GM23248 (cell line): ENCODE measurements around the gene LOXHD1. TPM values are rescaled to one million over a fixed set of nuclear protein-coding genes. Genes with fewer than 3 reads are reported as not detected.
A peak's percentile ranks its signal among the peaks of the same experiment; 100 is the strongest.

ENCODE experiments used
- DNase-seq: peaks from one replicate; pipeline ENCODE4 v3.0.0-alpha.2; 2015
- H2AFZ ChIP-seq: fragments of 200-600 bp; sonication (generic); 2 replicates; pipeline ENCODE4 v1.6.1; 2016; ENCODE audit warnings: antibody characterized with exemption
- H3F3A ChIP-seq: fragments of 200-600 bp; sonication (generic); 2 replicates; pipeline ENCODE4 v1.6.1; 2016; ENCODE audit warnings: mild to moderate bottlenecking, antibody characterized with exemption, mixed run types; ENCODE audit not compliant: insufficient read depth
- H3K27ac ChIP-seq: fragments of 200-600 bp; sonication (generic); 2 replicates; pipeline ENCODE4 v1.5.1; 2016; ENCODE audit warnings: mild to moderate bottlenecking
- H3K27me3 ChIP-seq: fragments of 200-600 bp; sonication (generic); replicated peaks from 2 replicates; pipeline ENCODE4 v1.6.1; 2016; ENCODE audit warnings: mild to moderate bottlenecking; ENCODE audit not compliant: insufficient read depth
- H3K36me3 ChIP-seq: fragments of 200-600 bp; sonication (generic); 2 replicates; pipeline ENCODE4 v1.6.1; 2016; ENCODE audit warnings: low read depth, mild to moderate bottlenecking
- H3K4me1 ChIP-seq: fragments of 200-600 bp; sonication (generic); 2 replicates; pipeline ENCODE4 v1.6.1; 2016; ENCODE audit warnings: mild to moderate bottlenecking; ENCODE audit not compliant: insufficient read depth
- H3K4me2 ChIP-seq: fragments of 200-600 bp; sonication (generic); one replicate; pipeline ENCODE4 v1.6.1; 2016; ENCODE audit warnings: mild to moderate bottlenecking; ENCODE audit not compliant: unreplicated experiment
- H3K4me3 ChIP-seq: fragments of 200-600 bp; sonication (generic); 2 replicates; pipeline ENCODE4 v1.5.1; 2016; ENCODE audit warnings: mild to moderate bottlenecking
- H3K79me2 ChIP-seq: fragments of 200-600 bp; sonication (generic); 2 replicates; pipeline ENCODE4 v1.6.1; 2016; ENCODE audit warnings: mild to moderate bottlenecking; ENCODE audit not compliant: insufficient read depth
- H3K9ac ChIP-seq: fragments of 200-600 bp; sonication (generic); 2 replicates; pipeline ENCODE4 v1.6.1; 2016; ENCODE audit warnings: mild to moderate bottlenecking
- H3K9me2 ChIP-seq: fragments of 200-600 bp; sonication (generic); 2 replicates; pipeline ENCODE4 v1.6.1; 2016; ENCODE audit warnings: mixed run types, mild to moderate bottlenecking, moderate library complexity; ENCODE audit not compliant: insufficient read depth
- H3K9me3 ChIP-seq: fragments of 200-600 bp; sonication (generic); one replicate; pipeline ENCODE4 v1.6.1; 2017; ENCODE audit warnings: low read depth
- H4K20me1 ChIP-seq: fragments of 200-600 bp; sonication (generic); 2 replicates; pipeline ENCODE4 v1.6.0; 2016; ENCODE audit not compliant: insufficient read depth
- EZH2 ChIP-seq: fragments of 200-600 bp; sonication (generic); IDR thresholded peaks from 2 replicates; pipeline ENCODE4 v1.6.1; 2018; ENCODE audit warnings: antibody characterized with exemption, mild to moderate bottlenecking; ENCODE audit not compliant: insufficient read depth, poor library complexity, severe bottlenecking
- EZH2phosphoT487 ChIP-seq: fragments of 200-600 bp; sonication (generic); IDR thresholded peaks from 2 replicates; pipeline ENCODE4 v1.6.1; 2018; ENCODE audit warnings: antibody characterized with exemption, moderate library complexity, mild to moderate bottlenecking, low read depth; ENCODE audit not compliant: insufficient read depth
- WGBS, 2 experiments: methylation state at CpG; one replicate each; pipeline ENCODE4 v1.1.6; 2015 to 2017; ENCODE audit warnings: low lambda C conversion rate in 2 of 2, low coverage in 1 of 2; ENCODE audit errors: missing lambda C conversion rate in 2 of 2; 5-methylcytosine and 5-hydroxymethylcytosine counted together
- in situ Hi-C: fragments of 300-500 bp; cut with MboI; formaldehyde crosslinking; loops from 2 replicates; pipeline ENCODE4 v1.15.0; 2020
- polyA plus RNA-seq: library from polyadenylated mRNA; unstranded; fragments of >200 nt; fragmentation: Nextera tagmentation; extraction: Ambion mirVana; gene quantifications from 2 replicates; pipeline ENCODE4 v1.2.1, GENCODE V29; 2016
- total RNA-seq: library from RNA; depleted of rRNA; stranded (reverse); fragments of >200 nt; shearing (Covaris generic); gene quantifications from 2 replicates; pipeline ENCODE4 v1.2.3, GENCODE V29; 2014

Gene LOXHD1
- total and polyA plus RNA-seq, 2 experiments from 2014 or later: not detected

DNA sequence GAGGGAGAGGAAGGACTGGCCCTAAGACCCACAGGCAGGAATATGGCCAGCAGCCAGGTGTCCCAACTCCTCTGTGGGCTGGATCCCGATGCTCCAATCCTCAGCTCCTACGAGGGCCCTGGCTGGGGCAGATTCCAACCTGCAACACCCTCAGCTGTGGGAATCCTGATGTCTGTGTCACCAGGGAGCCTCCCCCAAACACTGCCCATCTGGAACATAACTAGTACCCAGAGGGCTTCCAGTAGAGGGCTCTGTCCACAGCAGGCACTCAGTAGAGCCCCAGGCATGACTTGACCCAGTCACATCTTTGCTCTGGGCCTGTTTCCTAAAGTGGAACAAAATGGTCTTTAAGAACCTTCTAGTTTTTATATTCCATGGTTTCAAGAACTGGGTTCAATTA, 20.6 kb upstream of the LOXHD1 start:
- Histone ChIP-seq H3K9me2 (no peaks in the 10 kb centered on the region), H3F3A (no peaks in the 10 kb centered on the region), H3K4me2 (no peak overlapping the region), H2AFZ (no peak overlapping the region), H3K79me2 (no peaks in the 10 kb centered on the region), H3K4me3 (no peak overlapping the region), H3K9ac (no peak overlapping the region), H3K4me1 (no peaks in the 10 kb centered on the region), H3K27me3 (peaks cover 24% of the 10 kb centered on the region; the same call in 1 of the 2 replicates), H3K9me3 (no peaks in the 10 kb centered on the region), H3K27ac (no peak overlapping the region), H4K20me1 (no peaks in the 10 kb centered on the region), H3K36me3 (no peaks in the 10 kb centered on the region)
- in situ Hi-C loops: no loop called here
- DNase-seq: peak; percentile 55
- WGBS, 2 experiments: 29 to 32% methylated on average over 2 of the region's 2 CpGs
- TF ChIP-seq EZH2phosphoT487 (no peak), EZH2 (no peak)

DNA sequence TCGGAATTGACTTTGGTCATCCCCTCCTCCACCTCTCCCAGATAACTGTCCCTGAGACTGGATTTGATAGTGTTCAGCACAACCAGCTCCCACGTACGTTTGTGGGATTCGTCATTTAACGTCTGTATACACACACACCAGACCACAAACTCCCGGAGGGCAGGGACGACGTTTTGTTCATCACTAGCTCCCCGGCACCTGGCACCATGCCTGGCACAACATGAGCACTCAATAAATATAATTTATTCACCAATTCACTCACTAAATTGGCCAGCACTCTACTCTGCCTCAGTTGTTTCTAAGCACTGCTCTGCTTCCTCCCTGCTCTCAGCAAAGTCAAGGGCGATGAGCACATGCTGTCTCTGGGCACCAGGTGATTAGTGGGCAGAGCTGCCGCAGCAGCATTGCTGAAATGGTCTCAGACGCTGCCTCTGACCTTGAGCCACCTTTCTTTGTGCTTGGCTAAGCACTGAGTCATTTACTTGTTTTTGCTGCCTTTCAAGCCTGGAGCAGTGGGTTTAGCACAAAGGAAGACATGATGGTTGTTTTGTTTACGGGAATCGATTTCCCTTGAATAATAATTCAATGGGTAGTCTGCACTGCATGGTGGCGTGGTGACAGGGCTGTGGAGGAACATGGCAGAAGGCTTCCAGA, 19.3 kb upstream of the LOXHD1 start:
- no peaks in the 10 kb centered on the region for H3K9me2 ChIP-seq
- H3K4me3 ChIP-seq: no peak overlapping the region
- H4K20me1 ChIP-seq: no peaks in the 10 kb centered on the region
- H3K36me3 ChIP-seq: no peaks in the 10 kb centered on the region
- DNase-seq: peak; percentile 52
- in situ Hi-C loops: no loop called here
- no peak overlapping the region for H3K9ac ChIP-seq
- no peak overlapping the region for H3K4me2 ChIP-seq
- H3K27ac ChIP-seq: no peak overlapping the region
- no peak overlapping the region for H2AFZ ChIP-seq
- H3K9me3 ChIP-seq: no peaks in the 10 kb centered on the region
- no peaks in the 10 kb centered on the region for H3K79me2 ChIP-seq
- 20% methylated on average over 15 of the region's 15 CpGs for WGBS, 2 experiments
- no peaks in the 10 kb centered on the region for H3F3A ChIP-seq
- H3K4me1 ChIP-seq: no peaks in the 10 kb centered on the region
- no peak for TF ChIP-seq EZH2phosphoT487
- no peak for TF ChIP-seq EZH2
- H3K27me3 ChIP-seq: peaks cover 20% of the 10 kb centered on the region

DNA sequence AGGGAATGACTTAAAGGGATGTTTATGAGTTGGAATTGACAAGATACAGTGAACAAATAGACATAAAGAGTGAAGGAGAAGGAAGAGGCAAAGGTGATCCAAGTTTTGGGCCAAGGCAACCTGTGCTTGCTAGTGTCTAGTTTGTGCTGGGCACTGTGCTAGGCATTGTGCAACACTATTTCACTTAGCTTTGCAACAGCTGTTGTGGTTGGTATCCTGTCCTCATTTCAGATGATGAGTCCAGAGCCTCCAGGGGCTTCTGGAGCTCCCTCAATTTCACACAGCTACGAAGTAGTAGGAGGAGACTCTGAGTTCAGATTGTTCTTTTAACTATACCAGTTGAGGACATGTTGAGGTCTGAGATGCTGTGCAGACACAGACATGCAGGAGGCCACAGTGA, 18.1 kb upstream of the LOXHD1 start:
- in situ Hi-C loops: no loop called here
- no peak for DNase-seq
- Histone ChIP-seq H3K27ac (no peak overlapping the region), H3K36me3 (no peaks in the 10 kb centered on the region), H3K4me1 (no peaks in the 10 kb centered on the region), H4K20me1 (no peaks in the 10 kb centered on the region), H3K9ac (no peak overlapping the region), H3K9me2 (no peaks in the 10 kb centered on the region), H3K79me2 (no peaks in the 10 kb centered on the region), H3K4me2 (no peak overlapping the region), H2AFZ (no peak overlapping the region), H3K27me3 (peaks cover 29% of the 10 kb centered on the region), H3K9me3 (no peaks in the 10 kb centered on the region), H3F3A (no peaks in the 10 kb centered on the region), H3K4me3 (no peak overlapping the region)
- TF ChIP-seq EZH2 (no peak), EZH2phosphoT487 (no peak)
- 25 to 35% methylated on average over 1 of the region's 1 CpG for WGBS, 2 experiments

DNA sequence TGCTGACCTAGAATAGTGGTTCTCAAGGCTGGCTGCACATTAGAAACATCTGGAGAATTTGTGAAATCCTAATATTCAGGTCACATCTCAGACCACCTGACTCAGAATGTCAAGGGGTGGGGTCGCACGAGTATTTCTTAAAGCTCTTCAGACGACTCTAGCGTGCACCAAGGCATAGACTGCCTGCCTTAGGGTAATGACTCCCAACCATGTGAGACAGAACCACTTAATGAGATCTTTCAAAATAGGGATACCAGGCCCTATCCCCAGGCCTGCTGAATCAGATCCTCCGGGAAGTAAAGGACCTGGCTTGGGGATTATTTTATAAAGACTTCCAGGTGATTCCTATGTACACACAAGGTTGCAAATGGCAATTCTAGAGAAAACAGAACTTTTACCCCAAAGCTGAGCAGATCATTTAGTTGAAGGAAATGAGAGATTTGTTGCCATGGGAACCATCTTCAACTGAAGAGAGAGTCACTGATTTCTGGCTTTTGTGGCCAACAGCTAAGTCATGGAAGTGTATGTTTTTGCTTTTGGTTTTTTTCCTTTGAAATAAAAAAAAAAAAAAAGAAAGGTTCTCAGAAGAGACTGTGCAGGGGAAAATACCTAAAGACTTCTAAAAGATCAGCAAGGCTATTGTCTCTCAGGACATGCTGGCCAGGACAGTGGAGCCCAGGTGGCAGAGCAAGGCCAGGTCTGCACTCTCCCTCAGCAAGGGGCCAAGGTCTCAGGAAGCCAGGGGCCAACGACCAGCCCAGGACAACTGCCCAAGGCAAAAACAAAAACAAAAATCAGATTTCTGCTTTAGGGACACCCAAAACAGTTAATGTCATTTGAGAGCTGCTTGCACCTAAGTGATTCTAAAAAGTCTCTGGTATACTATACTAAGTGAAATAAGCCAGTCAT, 15.3 kb upstream of the LOXHD1 start:
- H2AFZ ChIP-seq: no peak overlapping the region
- in situ Hi-C loops: no loop called here

More for the DNA sequence above, 15.3 kb upstream of the LOXHD1 start:
- Histone ChIP-seq H3K9ac (no peak overlapping the region), H3K27ac (no peak overlapping the region), H3K9me3 (no peaks in the 10 kb centered on the region), H3F3A (no peaks in the 10 kb centered on the region), H4K20me1 (no peaks in the 10 kb centered on the region), H3K36me3 (no peaks in the 10 kb centered on the region), H3K4me2 (no peak overlapping the region), H3K4me3 (no peak overlapping the region), H3K4me1 (no peaks in the 10 kb centered on the region), H3K79me2 (no peaks in the 10 kb centered on the region), H3K27me3 (peaks cover 29% of the 10 kb centered on the region), H3K9me2 (no peaks in the 10 kb centered on the region)
- WGBS, 2 experiments: 25 to 29% methylated on average over 6 of the region's 6 CpGs
- TF ChIP-seq EZH2 (no peak), EZH2phosphoT487 (no peak)
- DNase-seq: peak; percentile 65
